GM21576 (cell line): ENCODE results near the gene PCDHGA4.
A peak's percentile ranks its signal among the peaks of the same experiment; 100 is the strongest.
"Not testable (repeated sequence)": the region's sequence is repeated elsewhere in the genome, so short reads cannot be mapped to it uniquely, and the experiment has no call there.

Experiments
- ATAC-seq: cut with Tn5 transposase; IDR thresholded peaks from one replicate; pipeline ENCODE4 v1.9.1; 2021; ENCODE audit warnings: mild to moderate bottlenecking, moderate library complexity; ENCODE audit not compliant: unreplicated experiment

The PCDHGA4 gene

DNA sequence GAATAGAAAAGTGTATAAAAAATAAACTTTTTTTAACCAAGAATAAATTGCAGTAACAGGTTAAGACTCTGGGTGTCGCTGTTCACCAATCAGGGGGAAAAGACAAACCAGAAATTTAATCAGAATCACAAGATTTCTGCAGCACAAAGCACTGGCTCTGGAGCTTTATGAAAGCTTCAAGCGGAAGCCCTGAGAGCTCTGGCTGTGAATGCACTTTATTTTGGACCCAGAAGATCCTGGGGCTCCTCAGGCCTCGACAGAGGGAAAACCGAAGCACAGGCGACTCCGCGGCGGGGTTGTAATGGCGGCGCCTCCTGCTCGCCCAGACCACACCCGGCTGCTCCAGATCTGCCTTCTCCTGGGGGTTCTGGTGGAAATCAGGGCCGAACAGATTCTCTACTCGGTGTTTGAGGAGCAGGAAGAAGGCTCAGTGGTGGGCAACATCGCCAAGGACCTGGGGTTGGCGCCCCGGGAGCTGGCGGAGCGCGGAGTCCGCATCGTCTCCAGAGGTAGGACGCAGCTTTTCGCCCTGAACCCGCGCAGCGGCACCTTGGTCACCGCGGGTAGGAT, at the start of gene PCDHGA4:
Gene PCDHGA4, plus strand, starts transcription at position 122 of the 570 bp plus-strand sequence. Its CDS starts 87 bp downstream, at position 209.
- no peak for ATAC-seq

DNA sequence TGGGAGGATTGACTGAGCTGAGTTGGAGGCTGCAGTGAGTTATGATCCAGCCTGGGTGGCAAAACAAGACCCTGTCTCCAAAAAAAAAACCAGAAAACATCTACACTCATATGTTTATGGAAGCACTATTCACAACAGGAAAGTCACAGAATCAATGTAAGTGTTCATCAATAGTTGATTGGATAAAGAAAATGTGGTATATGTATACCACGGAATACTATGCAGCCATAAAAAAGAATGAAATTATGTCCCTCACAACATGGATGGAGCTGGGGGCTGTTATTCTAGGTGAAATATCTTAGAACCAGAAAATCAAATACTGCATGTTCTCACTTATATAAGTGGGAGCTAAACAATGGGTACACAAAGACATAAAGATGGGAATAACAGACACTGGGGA, 48.2 kb upstream of the PCDHGA4 start:
- no peak for ATAC-seq

DNA sequence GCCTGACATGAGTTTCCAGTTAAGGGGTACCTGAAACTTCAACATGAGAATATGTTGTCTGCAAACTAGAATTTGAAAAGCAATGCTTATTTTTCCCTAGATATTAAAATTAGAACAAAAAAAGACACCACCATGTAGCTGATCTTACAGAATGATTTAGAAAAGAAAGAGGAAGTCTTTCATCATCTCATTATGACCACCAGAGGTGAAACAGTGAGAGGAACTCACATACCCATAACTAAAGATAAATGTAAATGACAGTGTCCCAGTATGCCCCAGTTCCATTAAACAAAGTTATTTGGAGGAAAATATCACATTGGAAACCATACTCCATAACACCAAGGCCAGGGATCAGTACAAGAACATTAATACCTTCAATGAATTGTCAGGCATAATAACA, 41.1 kb upstream of the PCDHGA4 start:
- no peak for ATAC-seq

DNA sequence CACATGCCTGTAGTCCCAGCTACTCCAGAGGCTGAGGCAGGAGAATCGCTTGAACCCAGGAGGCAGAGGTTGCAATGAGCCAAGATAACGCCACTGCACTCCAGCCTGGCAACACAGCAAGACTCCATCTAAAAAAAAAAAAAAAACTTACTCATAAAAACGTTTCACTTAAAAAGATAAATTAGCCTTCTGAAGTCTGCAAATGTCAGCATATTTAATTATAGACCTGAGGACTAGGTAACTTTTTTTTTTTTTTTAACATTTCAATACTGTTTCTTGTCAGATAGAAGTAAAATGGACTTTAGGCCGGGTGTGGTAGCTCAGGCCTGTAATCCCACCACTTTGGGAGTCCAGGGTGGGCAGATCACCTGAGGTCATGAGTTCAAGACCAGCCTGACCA, 37.9 kb upstream of the PCDHGA4 start:
- not testable (repeated sequence) for ATAC-seq

DNA sequence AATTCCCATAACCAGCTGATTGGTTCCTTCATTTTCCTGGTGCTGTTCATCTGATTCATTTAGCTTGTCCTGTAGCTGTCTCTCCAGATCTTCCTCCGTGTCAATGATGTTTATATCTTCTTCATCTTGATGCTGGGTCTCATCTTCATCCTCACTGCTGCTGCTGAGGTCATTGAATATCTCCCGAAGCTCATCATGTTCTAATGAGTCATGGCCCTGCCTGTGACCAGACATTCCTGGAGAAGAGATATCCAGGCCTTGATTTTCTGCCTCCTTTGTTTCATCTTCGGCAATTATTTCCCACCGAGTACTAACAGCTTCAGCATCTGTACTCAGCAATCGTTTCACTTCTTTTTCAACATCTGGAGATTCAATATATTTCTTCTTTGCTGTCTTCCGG, 35.6 kb upstream of the PCDHGA4 start:
- ATAC-seq: no peak

DNA sequence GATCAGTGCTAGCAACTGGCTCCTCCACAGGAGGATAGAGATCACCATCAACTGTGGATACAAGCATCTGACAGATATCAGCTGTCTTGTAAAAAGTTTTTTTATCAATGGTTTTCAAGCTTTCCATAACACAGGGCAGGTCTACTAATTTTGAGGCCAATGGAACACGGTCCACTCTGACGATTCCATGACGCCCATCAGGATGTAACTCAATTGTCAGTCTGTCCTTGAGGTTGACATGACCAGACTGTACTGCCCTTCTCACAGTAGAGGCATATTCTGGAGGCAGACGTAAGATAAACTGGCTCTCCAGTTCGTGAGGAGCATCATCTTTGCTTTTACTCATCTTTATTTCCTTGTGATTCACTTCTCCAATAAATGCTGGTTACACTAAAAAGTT, 35.1 kb upstream of the PCDHGA4 start:
- no peak for ATAC-seq

DNA sequence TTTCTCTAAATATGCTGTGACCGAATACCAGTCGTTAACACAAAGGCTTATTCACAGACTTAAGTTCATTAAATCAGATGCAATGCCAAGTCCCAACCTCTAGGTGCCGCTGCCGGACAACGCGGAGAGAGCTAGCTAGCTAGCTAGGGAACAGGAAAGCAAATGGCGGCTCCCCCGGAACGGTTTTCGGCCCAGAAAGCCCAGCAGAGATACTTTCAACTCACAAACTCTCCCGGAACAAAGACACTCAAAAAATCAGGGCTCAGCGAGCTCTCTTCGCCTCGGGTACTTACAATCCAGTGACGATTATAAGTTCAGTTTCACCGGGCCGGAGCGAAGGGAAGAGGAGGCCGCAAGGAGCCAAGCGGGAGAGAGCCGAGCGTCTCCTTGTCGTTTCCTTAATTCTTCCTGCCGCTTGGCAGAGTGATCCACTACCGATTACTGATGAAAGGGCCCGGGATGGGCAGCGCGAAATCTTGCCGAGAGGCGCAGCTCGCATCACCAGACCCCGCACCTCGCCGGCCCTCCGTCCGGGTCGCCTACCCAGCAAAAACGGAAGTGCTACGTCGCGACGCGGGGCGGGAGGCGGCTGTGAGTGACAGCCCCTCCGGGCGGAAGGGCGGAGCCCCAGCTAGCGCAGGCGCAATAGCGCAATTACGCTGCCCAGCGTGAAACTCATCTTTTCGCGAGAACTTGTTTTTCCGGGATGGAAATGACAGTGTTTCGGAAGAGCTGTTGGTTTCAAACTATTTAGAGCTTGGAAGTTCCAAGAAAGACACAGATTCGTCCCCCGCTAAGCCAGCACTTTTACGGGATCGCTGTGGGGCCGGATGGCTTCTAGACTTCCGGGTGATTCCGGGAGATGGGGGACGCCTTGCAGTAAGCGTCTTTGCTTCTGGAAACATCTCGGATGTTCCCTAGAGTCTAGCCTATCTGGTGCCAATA, 34.3 kb upstream of the PCDHGA4 start, which contains the start of gene TAF7:
Gene TAF7, minus strand, starts transcription at position 560 of the 945 bp plus-strand sequence. CDS start 740 bp downstream, outside the sequence.
- peak; percentile 92 for ATAC-seq

DNA sequence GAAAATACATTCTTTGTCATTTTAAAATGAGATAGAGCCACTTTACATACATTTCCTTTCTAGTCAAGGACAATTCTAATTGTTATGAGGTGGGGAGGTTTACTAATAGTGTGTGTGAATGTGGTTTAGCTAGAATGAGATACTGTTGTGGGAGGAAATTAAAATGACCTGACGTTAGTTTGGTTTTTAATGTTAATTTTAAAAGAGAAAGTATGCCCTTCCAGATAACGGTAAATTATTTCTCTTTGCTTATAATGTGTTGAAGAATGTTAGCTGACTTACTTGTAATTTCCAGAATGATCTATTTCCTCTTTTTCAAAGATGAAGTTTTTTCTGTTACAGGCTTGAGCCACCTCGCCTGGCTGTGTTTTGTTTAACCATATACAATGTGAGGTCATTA, 32.6 kb upstream of the PCDHGA4 start:
- no peak for ATAC-seq

DNA sequence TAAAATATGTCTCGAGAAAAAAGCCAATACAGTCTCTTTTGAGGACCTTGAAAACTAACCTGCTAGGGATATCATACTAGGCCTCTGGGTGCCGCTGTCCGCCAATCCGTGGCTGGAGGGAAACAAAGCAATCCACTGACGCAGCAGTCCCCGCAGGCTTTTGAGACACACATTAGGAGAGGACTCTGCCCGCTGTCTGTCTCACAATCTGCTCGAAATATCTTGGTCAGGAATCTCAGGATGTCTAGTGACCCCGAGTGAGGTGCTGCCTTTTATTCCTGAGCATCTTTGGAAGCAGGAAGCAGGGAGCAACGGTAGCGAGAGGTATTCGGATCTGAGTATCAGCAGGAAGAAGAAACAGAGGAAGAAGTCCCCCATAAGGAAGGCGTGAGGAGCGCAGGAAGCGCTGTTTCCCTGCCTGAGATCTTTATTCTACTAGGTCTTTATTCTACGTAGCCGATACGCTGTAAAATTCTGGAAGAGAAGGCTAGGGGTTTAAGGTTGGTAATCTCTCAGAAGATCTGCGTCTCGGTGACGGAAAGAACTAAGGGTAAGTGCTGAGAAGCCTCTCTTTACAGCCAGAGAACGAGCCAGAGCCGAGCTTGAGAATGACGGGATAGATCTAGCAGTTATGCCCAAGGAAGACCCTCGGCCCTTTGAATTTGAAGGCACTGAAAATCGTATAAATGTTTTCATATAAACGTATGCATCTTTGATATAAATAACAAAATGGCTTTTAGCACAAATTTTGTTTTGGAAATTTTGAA, 28.6 kb upstream of the PCDHGA4 start:
- peak; percentile 88 for ATAC-seq

DNA sequence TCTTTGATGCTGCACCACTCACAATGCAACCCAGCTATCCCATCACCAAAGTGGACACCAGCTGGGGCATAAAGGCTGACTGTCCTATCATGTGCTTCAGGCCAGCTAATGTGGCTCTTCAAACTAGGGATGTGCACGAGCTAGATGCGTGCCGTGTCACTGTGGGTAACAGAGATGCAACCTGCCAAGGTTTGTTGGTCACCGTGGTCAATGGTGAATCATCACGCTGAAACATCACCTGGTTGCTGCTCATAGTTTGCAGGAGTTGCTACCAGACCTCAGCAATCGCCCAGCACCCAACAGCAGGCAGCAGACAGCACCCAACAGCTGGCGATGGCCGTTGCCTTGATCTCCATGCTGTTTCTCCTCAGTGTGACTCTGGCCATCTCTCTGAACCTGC, 26.6 kb upstream of the PCDHGA4 start:
- no peak for ATAC-seq

DNA sequence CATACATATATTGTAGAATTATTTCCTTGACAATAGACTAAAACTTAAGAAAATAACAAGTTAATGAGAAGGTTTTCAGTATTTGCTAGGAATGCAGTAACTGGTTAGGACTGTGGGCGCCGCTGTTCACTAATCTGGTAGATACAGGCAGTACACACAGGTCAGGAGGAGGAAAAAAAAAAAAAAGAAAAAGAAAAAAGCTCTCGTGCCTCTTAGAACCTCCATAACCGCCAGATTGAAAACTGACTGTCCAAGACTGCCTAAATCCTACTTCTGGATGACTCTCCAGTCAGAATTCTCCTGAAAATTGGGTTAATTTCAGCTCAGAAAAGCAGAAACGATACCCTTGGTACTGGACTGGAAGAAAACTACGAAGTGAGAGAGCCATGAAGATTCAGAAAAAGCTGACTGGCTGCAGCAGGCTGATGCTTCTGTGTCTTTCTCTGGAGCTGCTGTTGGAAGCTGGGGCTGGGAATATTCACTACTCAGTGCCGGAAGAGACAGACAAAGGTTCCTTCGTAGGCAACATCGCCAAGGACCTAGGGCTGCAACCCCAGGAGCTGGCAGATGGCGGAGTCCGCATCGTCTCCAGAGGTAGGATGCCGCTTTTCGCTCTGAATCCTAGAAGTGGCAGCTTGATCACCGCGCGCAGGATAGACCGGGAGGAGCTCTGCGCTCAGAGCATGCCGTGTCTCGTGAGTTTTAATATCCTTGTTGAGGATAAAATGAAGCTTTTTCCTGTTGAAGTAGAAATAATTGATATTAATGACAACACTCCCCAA, 24.3 kb upstream of the PCDHGA4 start, which contains the start of gene PCDHGA1:
Gene PCDHGA1, plus strand, starts transcription at position 216 of the 782 bp plus-strand sequence.
- ATAC-seq: peak; percentile 42

DNA sequence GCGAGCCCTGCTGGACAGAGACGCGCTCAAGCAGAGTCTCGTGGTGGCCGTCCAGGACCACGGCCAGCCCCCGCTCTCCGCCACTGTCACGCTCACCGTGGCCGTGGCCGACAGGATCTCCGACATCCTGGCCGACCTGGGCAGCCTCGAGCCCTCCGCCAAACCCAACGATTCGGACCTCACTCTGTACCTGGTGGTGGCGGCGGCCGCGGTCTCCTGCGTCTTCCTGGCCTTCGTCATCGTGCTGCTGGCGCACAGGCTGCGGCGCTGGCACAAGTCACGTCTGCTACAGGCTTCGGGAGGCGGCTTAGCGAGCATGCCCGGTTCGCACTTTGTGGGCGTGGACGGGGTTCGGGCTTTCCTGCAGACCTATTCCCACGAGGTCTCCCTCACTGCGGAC, 22.2 kb upstream of the PCDHGA4 start:
- ATAC-seq: not testable (repeated sequence)

DNA sequence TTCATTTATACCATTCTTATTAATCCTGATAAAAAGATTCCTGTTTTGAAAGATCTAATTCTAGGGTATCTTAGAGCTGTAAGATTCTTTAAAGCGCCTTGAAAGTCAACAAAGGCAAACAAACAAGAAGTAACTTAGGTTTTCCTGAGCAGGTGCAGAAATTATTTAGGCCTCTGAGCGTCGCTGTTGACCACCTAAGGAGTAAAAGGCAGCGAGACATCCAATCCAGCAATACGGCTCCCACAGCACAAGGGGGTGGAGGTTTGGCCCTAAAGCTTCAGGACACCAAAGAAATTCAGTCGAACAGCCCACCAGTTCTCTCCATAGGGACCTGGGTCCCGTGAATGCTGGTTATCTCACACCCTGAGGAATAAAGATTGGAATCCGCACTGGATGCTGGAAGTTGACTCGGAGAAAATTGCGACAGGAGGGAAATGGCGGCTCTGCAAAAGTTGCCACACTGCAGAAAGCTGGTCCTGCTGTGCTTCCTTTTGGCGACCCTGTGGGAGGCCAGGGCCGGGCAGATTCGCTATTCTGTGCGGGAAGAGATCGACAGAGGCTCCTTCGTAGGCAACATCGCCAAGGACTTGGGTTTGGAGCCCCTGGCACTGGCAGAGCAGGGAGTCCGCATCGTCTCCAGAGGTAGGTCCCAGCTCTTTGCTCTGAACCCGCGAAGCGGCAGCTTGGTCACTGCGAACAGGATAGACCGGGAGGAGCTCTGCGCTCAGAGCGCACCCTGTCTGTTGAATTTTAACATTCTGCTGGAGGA, 16.1 kb upstream of the PCDHGA4 start, which contains the start of gene PCDHGA2:
Gene PCDHGA2, plus strand, starts transcription at position 223 of the 769 bp plus-strand sequence.
- ATAC-seq: no peak

DNA sequence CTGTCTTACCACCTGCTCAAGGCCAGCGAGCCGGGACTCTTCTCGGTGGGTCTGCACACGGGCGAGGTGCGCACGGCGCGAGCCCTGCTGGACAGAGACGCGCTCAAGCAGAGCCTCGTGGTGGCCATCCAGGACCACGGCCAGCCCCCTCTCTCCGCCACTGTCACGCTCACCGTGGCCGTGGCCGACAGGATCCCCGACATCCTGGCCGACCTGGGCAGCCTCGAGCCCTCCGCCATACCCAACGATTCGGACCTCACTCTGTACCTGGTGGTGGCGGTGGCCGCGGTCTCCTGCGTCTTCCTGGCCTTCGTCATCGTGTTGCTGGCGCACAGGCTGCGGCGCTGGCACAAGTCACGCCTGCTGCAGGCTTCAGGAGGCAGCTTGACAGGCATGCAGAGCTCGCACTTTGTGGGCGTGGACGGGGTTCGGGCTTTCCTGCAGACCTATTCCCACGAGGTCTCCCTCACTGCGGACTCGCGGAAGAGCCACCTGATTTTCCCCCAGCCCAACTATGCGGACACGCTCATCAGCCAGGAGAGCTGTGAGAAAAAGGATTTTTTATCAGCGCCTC, 14.0 kb upstream of the PCDHGA4 start:
- ATAC-seq: not testable (repeated sequence)

DNA sequence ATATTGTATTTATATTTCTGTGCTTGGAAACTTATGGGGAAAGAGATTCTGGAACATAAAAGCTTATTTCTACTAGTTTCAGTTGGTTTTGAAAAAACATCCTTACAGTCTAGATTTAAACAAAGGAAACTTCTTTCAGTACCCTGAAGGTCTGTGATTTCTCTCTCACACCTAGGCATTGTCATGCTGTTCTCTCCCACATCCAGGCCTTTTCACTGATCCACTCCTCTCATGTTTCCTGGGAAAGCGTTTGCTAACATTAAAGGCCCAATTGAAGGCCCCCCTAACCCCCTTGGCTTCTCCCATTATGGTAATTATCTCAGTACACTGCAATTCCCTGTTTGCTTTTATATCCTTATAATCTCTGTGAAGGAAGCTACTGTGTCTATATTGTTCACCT, 12.0 kb upstream of the PCDHGA4 start:
- ATAC-seq: no peak

DNA sequence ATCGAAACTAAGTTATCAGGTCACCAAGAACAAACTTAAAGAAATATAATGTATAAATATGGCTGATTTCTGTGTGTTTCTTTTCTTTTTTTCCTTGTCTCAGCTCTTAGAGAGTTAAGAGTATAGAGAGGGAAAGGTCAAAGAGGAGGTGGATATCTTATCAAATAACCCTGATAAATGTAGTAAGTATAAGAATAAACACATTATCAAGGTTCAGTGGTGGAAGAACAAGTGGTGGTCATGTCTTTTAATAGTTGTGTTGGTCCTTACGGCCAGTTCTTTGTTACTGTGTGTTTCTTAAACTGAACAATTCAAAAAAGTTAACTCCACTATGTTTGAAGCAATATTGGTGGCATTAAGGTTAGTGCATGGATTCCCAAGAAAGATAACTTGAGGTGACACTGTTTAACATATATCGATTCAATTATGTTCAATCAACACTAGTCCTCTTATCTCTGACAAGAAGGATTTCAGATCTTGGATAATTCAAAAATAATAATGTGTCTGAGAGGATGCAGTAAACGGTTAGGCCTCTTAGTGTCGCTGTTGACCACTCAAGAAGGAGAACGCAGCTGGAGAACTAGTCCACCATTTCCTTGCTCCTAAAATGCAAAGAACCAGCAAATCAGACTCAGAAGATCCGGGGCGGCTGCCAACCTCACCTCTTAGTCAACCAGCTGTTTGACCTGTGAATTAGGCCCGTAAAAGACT, 11.4 kb upstream of the PCDHGA4 start, which contains the start of gene PCDHGA3:
Gene PCDHGA3, plus strand, starts transcription at position 588 of the 711 bp plus-strand sequence. CDS start 205 bp downstream, outside the sequence.
- no peak for ATAC-seq

DNA sequence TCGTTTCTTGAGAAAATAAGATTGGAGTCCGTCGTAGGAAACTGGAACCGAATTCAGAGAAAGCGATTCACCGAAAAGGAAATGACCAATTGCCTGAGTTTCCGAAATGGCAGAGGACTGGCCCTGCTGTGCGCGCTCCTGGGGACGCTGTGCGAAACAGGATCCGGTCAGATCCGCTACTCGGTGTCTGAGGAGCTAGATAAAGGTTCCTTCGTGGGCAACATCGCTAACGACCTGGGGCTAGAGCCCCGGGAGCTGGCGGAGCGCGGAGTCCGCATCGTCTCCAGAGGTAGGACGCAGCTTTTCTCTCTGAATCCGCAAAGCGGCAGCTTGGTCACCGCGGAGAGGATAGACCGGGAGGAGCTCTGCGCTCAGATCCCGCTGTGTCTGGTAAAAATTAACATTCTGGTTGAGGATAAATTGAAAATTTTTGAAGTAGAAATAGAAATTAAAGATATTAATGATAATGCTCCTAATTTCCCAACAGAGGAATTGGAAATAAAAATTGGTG, 10.8 kb upstream of the PCDHGA4 start:
- ATAC-seq: no peak

DNA sequence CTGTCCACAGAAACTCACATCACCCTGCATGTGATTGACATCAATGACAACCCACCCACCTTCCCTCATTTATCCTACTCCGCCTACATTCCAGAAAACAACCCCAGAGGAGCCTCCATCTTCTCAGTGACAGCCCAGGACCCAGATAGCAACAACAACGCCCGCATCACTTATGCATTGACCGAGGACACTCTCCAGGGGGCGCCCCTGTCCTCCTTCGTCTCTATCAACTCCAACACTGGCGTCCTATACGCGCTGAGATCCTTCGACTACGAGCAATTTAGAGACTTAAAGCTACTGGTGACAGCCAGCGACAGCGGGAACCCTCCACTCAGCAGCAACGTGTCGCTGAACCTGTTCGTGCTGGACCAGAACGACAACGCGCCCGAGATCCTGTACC, 9.5 kb upstream of the PCDHGA4 start:
- ATAC-seq: no peak
